Pons (tissue), 1 donor: ENCODE results near the gene SNED1.

Experiments used
- DNase-seq: peaks from one replicate; pipeline ENCODE4 v3.0.0-alpha.2; 2016; ENCODE audit warnings: low spot score

The SNED1 gene

GRCh38 chr2:241068942-241069810, 70.8 kb downstream of the SNED1 start:
- DNase-seq = no peak

- DNase-seq = no peak
Measured at GRCh38 chr2:241069821-241070281, 71.4 kb downstream of the SNED1 start.

DNA sequence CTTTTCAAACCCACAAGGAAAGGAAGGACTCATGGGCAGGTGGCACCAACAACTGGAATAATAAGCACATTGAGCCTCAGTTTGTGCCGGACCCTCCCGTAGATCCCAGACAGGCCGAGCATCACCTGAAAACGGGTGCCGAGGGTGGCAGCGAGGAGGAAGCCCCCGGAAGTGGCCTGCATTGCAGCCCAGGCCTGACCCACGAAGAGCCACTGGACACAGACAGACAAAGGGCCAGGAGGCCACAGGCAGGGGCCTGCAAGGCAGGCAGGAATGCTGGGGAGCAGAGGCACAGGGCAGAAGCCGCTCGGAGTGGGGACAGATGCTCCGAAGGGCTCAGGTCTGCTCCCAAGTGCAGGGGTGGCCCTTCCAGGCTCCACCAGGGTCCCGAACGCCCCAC, 71.9 kb downstream of the SNED1 start:
- no peak for DNase-seq

DNA sequence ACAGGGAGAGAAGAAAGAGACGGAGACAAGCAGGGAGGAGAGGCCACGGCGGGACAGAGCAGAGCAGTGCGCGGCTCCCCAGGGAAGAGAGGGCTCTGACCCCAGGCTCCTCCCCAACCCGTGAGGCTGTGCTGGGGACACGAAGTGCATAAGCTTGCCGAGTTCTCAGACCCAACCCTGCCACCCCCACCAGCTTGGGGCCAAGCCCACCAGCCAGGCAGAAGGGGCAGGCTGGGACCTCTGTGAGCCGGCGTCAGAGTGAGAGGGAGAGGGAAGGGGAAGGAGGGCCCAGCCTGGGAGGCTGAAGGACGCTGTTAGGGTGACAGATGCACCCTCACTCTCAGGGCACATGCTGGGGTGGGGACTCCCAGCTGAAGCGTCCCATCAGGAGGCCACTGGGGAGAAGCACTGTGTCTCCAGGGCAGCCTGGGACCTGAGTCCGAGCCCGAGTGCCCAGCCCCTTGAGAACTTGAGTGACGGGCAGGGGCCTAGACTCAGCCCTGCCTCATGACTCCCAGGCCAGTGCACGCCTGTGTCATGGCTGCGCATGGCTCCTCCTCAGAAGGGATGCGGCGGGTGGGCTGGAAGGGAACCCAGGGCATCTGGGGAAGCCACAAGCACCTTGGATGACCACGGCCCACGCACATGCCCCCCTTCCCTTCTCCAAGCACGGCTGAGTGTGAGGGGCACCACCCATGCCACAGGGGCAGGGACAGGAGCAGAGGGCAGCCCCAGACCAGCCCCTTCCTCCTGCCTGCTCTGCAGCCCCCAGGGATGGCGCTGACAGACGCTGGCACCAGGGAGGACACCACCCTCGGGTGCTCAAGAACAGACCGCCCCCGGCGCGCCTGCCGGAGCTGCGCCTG, 72.6 kb downstream of the SNED1 start:
- no peak for DNase-seq

- no peak for DNase-seq
Measured at GRCh38 chr2:241071677-241072111, 73.3 kb downstream of the SNED1 start.

- no peak for DNase-seq
Measured at GRCh38 chr2:241072151-241072550, 73.7 kb downstream of the SNED1 start.

GRCh38 chr2:241072553-241073165, 74.2 kb downstream of the SNED1 start:
- DNase-seq = no peak

DNA sequence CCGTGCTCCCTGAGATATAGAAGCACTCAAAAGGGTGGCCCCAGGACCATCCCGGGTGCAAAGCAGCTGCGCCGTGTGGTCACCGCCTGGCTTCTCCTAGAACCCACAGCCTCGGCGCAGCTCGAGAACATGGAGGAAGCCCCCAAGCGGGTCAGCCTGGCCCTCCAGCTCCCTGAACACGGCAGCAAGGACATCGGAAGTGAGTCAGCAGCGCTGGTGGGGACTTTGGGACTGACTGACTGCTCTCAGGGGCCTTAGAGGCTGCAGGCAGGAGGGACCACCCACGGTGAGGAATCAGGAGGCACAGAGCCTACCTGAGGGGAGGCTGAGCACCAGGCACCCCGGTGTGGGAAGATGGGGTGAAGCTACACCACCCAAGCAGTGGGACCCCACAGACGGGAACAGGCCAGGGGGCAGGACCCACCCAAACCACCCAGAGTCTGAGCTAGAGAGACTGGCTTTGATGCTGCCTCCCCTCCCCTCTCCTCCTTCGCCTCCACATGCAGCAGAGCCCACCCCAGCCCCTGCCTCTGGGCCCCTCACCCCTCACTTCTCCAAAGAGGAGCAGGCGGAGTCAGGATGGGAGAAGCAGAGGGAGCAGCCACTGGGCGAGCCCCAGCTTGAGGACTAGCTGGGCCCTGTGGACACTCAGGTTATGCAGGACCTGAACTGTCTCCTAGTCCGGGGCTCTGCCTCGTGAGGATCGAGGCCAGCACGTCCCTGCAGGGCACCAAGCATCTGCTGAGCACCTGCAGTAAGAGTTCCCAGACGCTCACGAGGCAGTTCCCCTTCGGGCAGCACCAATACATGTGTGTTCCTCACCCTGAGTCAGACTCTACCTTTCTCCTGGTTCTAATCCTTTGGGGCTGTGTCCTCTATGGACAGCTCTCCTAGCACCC, 75.0 kb downstream of the SNED1 start:
- DNase-seq = no peak

DNA sequence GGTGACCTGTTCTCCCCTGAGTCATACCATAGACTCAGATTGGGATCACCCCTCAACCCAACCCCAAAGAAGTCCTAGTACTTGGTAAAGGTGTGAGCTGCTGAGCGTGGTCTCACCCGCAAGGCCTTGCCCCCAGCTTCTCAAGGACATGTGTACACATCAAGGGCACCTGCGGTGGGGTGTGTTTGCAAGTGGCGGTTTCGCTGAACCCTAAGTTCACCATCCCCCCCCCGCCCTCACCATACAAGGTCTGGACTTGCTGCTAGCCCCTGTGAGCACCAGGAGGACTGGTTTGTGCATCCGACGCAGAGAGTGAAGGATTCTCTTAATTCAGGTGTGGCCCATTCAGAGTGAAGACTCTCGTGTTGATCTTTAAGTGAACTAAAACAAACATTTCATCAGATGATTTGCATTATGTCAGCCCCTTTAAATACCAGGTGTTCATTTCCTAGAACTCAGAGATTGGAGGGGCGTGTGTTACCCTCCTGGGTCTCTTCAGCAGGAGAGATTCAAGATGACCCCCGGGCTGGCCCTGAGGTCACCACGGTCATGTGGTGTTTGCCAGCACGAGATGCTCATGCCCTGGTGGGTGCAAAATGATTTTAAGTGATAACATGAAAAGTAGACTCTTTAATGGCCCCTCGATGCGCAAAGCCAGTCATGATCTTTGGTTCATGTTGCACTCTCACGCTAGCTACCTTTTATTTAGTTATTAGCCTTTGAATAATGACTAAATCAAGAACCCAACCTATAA, 75.8 kb downstream of the SNED1 start:
- DNase-seq = no peak

DNA sequence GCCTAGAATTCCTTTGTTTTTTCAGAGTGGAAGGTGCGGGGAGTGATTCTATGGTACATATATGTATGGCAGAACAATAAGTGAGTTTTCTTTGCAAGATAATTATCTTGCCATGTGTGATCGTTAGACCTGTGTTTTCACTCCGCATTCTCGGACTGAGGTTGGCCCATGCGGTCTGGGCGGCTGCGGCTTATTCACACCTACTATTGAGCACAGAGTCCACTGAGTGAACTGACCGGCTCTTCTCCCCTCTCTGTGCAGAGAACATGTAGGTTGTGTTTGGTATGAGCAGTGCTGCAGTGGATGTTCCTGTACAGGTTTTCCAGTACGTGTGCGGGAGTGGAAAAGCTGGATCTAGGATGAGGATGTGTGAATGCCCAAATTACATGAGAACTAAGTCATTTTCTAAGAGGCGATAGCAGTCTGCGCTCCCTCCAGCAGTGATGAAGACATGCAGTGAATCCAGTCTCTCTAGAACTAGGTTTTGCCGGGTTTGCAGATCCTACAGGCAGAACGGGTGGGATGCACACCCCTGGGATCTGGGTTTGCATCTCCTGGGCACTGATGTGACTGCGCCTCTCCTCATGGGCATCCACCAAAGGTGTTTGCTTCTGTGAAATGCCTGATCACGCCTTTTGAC, 76.6 kb downstream of the SNED1 start:
- DNase-seq = no peak

DNA sequence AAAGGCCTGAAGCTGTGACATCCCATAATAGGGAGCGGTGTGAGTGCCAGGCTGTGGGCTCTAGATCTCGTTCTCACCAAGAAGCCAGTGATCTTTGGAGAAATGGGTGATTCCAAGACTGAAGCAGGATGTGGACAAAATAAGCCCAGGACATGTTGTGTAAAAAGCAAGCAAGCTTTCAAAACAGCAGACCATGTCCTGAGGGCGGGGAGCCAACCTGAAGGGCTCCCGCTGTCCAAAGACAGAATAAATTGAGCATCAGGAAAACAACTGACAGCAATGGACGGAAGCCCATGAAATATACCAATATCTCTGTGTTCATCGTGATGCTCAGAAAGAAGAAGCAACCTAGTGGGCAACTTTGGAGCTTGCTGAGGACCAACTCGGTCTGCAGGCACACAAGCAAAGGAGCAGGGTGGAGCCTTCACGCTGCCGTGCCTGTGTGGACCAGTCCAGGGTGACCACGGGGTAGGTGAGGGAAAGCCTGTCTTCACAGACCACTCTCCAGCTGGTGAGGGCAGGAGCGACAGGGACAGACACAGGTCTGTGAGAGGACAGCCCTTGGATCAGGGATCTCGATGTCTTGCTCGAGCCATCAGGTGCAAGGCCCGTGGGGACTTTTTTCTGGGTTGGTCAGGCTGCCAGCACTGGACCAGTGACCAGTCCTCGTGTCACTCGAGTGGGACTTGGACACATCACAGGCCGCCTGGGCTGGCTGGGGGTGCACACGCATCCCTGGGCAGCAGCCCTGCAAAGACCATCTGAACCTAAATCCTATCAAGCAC, 82.2 kb downstream of the SNED1 start:
- no peak for DNase-seq

DNA sequence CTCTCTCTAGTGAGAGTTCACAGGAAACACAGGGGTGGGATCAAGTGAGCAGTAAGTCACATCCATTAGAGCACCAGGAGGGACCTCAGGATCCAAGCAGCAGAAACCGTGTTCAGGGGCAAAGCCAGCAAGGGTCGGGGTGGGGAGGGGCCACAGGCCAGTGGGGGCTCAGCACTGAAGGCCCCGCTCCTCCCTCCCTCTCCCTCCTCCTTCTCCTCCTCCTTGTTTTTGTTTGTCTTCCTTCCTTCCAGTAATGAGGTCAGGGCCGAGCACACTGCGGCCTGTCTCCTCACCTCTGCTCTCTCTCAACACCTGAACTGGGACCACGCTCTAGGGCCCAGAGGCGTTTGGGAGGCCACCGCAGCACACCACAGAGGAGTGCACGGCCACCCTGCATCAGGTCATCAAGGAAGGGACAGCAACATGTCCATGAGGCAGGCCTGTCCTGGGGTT, 82.8 kb downstream of the SNED1 start:
- no peak for DNase-seq

GRCh38 chr2:241081643-241082340, 83.4 kb downstream of the SNED1 start:
- DNase-seq = no peak

- no peak for DNase-seq
Measured at GRCh38 chr2:241082341-241083090, 84.1 kb downstream of the SNED1 start.

DNA sequence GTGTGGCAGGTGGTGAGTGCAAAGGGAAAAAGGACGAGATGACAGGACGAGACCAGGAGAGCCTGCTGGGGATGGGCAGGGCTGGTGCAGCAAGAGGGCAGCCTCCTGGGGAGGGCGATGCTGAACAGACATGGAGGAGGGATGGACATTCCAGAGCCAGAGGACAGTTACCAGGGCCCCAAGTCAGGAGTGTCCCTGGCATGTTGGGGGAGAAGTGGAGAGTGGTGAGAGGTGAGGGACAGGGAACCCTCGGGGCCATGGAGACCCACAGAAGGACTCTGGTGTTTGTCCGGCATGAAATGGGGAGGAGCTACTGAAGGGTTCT, 84.6 kb downstream of the SNED1 start:
- DNase-seq = no peak

GRCh38 chr2:241084856-241085444, 86.5 kb downstream of the SNED1 start:
- DNase-seq = no peak

- DNase-seq = no peak
Measured at GRCh38 chr2:241087420-241088268, 89.2 kb downstream of the SNED1 start.
